Neural cell (in vitro differentiated cells): ENCODE data around the gene VPS39. TPM values are rescaled to one million over a fixed set of nuclear protein-coding genes. Genes with fewer than 3 reads are reported as not detected.

ENCODE experiments used
- H2AFZ ChIP-seq: fragments of 200-600, 300-800 bp; sonication (generic), shearing (Covaris generic); 2 replicates; pipeline ENCODE4 v1.6.0; 2014; ENCODE audit warnings: low read depth, mild to moderate bottlenecking, antibody characterized with exemption, low read length, moderate library complexity
- H3F3A ChIP-seq: fragments of 200-600 bp; shearing (Covaris generic); 2 replicates; pipeline ENCODE4 v1.6.1; 2016; ENCODE audit warnings: mild to moderate bottlenecking, moderate library complexity, mixed read lengths, antibody characterized with exemption, low read length; ENCODE audit not compliant: insufficient read depth, poor library complexity, severe bottlenecking
- H3K27ac ChIP-seq: fragments of 200-600, 300-800 bp; sonication (generic), shearing (Covaris generic); 2 replicates; pipeline ENCODE4 v1.5.1; 2014; ENCODE audit warnings: mild to moderate bottlenecking, low read length, moderate library complexity
- H3K27me3 ChIP-seq: fragments of 300-800, 200-600 bp; sonication (generic), shearing (Covaris generic); 2 replicates; pipeline ENCODE4 v1.6.0; 2014; ENCODE audit warnings: mild to moderate bottlenecking, low read depth, low read length, moderate library complexity; ENCODE audit not compliant: insufficient read depth
- H3K36me3 ChIP-seq: fragments of 300-800, 200-600 bp; sonication (generic), shearing (Covaris generic); 2 replicates; pipeline ENCODE4 v1.5.1; 2014; ENCODE audit warnings: mild to moderate bottlenecking, antibody characterized with exemption, low read length, moderate library complexity; ENCODE audit not compliant: insufficient read depth
- H3K4me2 ChIP-seq: fragments of 300-800, 200-600 bp; sonication (generic), shearing (Covaris generic); 2 replicates; pipeline ENCODE4 v1.6.0; 2014; ENCODE audit warnings: mild to moderate bottlenecking, low read length
- H3K4me3 ChIP-seq: fragments of 300-800, 200-600 bp; sonication (generic), shearing (Covaris generic); 2 replicates; pipeline ENCODE4 v1.5.1; 2014; ENCODE audit warnings: mild to moderate bottlenecking, low read length, moderate library complexity
- H3K79me2 ChIP-seq: fragments of 200-600 bp; shearing (Covaris generic); replicated peaks from 2 replicates; pipeline ENCODE4 v1.6.0; 2014; ENCODE audit warnings: mild to moderate bottlenecking, low read length, moderate library complexity; ENCODE audit not compliant: insufficient read depth
- H3K9ac ChIP-seq: fragments of 300-800, 200-600 bp; sonication (generic), shearing (Covaris generic); 2 replicates; pipeline ENCODE4 v1.6.1; 2016; ENCODE audit warnings: mild to moderate bottlenecking, low read length, mixed read lengths
- H3K9me2 ChIP-seq: fragments of 200-600 bp; shearing (Covaris generic); 2 replicates; pipeline ENCODE4 v1.6.1; 2016; ENCODE audit warnings: mild to moderate bottlenecking, low read length, mixed read lengths; ENCODE audit not compliant: insufficient read depth
- H3K9me3 ChIP-seq: fragments of 200-600, 300-800 bp; sonication (generic), shearing (Covaris generic); 2 replicates; pipeline ENCODE4 v1.6.1; 2016; ENCODE audit warnings: mild to moderate bottlenecking, mixed run types, low read length, moderate library complexity, mixed read lengths
- H4K20me1 ChIP-seq: fragments of 200-600 bp; shearing (Covaris generic); 2 replicates; pipeline ENCODE4 v1.6.1; 2016; ENCODE audit warnings: mild to moderate bottlenecking, mixed run types; ENCODE audit not compliant: insufficient read depth
- EP300 ChIP-seq: fragments of 450-650 bp; conservative IDR thresholded peaks from 2 replicates; pipeline ENCODE4 v1.6.1; 2014; ENCODE audit warnings: antibody characterized with exemption, mild to moderate bottlenecking, moderate library complexity; ENCODE audit not compliant: poor library complexity, severe bottlenecking
- EZH2 ChIP-seq: fragments of 200-600, 300-800 bp; shearing (Covaris generic), sonication (generic); IDR thresholded peaks from 2 replicates; pipeline ENCODE4 v1.6.1; 2014; ENCODE audit warnings: antibody characterized with exemption, low read length, borderline replicate concordance, mild to moderate bottlenecking; ENCODE audit not compliant: insufficient read depth, poor library complexity, severe bottlenecking
- MXI1 ChIP-seq: fragments of 450-650 bp; conservative IDR thresholded peaks from 2 replicates; pipeline ENCODE4 v1.6.1; 2014; ENCODE audit warnings: antibody characterized with exemption, mild to moderate bottlenecking; ENCODE audit not compliant: poor library complexity, severe bottlenecking
- POLR2AphosphoS5 ChIP-seq: IDR thresholded peaks from 2 replicates; pipeline ENCODE4 v1.6.1; 2012
- RAD21 ChIP-seq: fragments of 450-650 bp; conservative IDR thresholded peaks from 2 replicates; pipeline ENCODE4 v1.6.1; 2014; ENCODE audit warnings: antibody characterized with exemption, mild to moderate bottlenecking, moderate library complexity
- SMC3 ChIP-seq: fragments of 450-650 bp; conservative IDR thresholded peaks from 2 replicates; pipeline ENCODE4 v1.6.1; 2014; ENCODE audit warnings: antibody characterized with exemption, mild to moderate bottlenecking, moderate library complexity; ENCODE audit not compliant: poor library complexity
- TAF1 ChIP-seq: IDR thresholded peaks from 2 replicates; pipeline ENCODE4 v1.6.1; 2012; ENCODE audit warnings: low read depth
- polyA plus RNA-seq: library from polyadenylated mRNA; depleted of rRNA; stranded (reverse); fragments of >200 nt; gene quantifications from 2 replicates; pipeline ENCODE4 v1.2.3, GENCODE V29; 2014
- TF ChIP-seq, protein P1 (sequence below): IDR thresholded peaks from 2 replicates; pipeline ENCODE4 v1.6.1; 2012; ENCODE audit warnings: borderline replicate concordance
- TF ChIP-seq, protein P2 (sequence below): fragments of 450-650 bp; IDR thresholded peaks from 2 replicates; pipeline ENCODE4 v1.5.1; 2014; ENCODE audit warnings: antibody characterized with exemption, mild to moderate bottlenecking, moderate library complexity; ENCODE audit not compliant: poor library complexity, severe bottlenecking

Gene VPS39
- polyA plus RNA-seq, 1 donor from 2014 or later = 59.9 TPM

DNA sequence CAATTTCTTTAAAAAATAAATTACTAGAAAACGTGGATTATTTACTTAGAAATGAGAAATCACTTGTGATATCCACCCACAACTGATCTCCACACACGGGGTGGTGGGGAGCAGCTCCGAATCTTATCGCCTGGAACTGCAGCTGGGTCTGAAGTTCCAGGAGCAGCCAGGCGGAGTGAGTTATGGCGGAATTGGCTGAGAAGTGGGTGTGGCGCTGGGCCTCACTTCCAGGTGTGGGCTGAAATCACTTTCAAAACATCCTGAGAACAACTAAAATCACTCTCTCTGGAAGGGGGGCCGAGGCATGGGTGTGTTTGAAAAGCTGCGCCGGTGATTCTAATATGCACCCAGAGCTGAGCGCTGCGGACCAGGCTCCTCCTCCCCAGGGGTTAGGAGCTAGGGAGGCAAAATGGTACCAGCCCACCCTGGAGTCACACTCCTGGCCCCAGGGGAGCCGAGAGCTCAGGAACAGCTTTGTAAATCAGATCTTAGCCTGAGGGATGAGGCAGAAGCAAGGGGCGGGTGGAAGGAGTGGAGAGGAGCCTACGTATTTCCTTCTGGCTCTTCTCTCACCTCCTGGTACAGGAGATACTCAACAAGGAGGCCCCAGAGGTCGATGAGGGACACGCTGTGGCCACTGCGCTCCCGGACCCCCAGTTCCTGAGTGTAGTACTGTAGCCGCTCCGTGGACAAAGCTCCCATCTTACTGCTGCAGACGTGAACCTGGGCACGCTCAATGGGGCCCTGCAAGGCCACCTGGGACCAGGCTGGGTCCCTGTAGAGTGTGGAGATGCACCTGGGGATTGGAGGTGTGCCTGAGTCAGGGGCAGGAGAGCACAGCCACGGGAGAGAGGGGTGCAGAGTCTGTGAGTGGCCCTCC, 61.3 kb downstream of the VPS39 start:
- Histone ChIP-seq H4K20me1 (no peaks in the 10 kb centered on the region), H3K27ac (no peak overlapping the region), H3K79me2 (no peaks in the 10 kb centered on the region), H3K9me2 (no peaks in the 10 kb centered on the region), H3K4me2 (no peak overlapping the region), H2AFZ (no peak overlapping the region), H3K36me3 (no peaks in the 10 kb centered on the region), H3K9me3 (no peaks in the 10 kb centered on the region), H3K27me3 (no peaks in the 10 kb centered on the region), H3F3A (no peaks in the 10 kb centered on the region), H3K4me3 (no peak overlapping the region), H3K9ac (no peak overlapping the region)
- TF ChIP-seq POLR2AphosphoS5 (no peak), EZH2 (no peak), EP300 (no peak), MXI1 (no peak), TAF1 (no peak), SMC3 (no peak), RAD21 (no peak)
- TF ChIP-seq, protein P1, sequence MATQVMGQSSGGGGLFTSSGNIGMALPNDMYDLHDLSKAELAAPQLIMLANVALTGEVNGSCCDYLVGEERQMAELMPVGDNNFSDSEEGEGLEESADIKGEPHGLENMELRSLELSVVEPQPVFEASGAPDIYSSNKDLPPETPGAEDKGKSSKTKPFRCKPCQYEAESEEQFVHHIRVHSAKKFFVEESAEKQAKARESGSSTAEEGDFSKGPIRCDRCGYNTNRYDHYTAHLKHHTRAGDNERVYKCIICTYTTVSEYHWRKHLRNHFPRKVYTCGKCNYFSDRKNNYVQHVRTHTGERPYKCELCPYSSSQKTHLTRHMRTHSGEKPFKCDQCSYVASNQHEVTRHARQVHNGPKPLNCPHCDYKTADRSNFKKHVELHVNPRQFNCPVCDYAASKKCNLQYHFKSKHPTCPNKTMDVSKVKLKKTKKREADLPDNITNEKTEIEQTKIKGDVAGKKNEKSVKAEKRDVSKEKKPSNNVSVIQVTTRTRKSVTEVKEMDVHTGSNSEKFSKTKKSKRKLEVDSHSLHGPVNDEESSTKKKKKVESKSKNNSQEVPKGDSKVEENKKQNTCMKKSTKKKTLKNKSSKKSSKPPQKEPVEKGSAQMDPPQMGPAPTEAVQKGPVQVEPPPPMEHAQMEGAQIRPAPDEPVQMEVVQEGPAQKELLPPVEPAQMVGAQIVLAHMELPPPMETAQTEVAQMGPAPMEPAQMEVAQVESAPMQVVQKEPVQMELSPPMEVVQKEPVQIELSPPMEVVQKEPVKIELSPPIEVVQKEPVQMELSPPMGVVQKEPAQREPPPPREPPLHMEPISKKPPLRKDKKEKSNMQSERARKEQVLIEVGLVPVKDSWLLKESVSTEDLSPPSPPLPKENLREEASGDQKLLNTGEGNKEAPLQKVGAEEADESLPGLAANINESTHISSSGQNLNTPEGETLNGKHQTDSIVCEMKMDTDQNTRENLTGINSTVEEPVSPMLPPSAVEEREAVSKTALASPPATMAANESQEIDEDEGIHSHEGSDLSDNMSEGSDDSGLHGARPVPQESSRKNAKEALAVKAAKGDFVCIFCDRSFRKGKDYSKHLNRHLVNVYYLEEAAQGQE = no peak
- TF ChIP-seq, protein P2, sequence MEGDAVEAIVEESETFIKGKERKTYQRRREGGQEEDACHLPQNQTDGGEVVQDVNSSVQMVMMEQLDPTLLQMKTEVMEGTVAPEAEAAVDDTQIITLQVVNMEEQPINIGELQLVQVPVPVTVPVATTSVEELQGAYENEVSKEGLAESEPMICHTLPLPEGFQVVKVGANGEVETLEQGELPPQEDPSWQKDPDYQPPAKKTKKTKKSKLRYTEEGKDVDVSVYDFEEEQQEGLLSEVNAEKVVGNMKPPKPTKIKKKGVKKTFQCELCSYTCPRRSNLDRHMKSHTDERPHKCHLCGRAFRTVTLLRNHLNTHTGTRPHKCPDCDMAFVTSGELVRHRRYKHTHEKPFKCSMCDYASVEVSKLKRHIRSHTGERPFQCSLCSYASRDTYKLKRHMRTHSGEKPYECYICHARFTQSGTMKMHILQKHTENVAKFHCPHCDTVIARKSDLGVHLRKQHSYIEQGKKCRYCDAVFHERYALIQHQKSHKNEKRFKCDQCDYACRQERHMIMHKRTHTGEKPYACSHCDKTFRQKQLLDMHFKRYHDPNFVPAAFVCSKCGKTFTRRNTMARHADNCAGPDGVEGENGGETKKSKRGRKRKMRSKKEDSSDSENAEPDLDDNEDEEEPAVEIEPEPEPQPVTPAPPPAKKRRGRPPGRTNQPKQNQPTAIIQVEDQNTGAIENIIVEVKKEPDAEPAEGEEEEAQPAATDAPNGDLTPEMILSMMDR = no peak

DNA sequence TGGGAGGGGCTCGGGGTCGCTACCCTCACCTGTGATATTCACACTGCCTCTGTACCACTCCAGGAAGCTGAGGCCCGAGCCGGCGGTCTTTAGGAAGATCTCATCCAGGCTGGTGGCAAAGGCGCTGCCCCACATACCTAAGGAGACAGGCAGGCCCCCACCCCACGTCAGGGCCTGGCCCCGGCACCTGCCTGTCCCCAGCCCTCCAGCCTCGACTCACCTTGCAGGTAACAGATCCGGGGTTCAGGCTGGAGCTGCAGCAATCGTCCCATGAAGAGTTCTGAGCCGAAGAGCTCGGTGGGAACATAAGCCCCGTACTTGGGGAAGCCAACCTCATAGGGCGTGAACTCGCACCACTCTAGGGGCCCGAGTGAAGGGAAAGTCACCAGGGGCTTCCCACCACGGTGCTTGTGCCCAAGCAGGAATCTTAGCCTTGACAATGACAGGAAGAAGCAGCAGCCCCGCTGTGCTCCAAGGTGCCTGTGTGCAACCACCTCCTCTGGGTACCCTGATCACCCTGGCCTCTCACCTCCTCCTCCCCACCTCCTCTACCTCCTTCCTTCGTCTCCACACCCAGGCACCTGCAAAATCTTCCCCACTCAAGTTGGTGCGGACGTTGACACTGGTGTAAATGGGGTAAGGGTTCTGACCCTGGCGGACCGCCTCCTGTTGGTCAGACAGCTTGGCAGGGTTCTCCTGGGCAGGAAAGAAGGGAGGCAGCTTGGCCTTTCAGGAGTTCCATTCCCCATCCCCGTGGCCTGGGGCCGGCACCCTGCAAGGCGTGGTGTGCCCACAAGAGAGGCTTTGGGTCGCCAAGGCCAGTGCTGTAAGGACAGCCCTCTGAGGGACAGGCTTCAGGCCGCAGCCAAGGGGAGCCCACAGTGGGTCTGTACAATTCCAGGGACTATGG, 62.3 kb downstream of the VPS39 start:
- Histone ChIP-seq H3K27me3 (no peaks in the 10 kb centered on the region), H3K9ac (no peak overlapping the region), H4K20me1 (no peaks in the 10 kb centered on the region), H3K27ac (no peak overlapping the region), H3K79me2 (no peaks in the 10 kb centered on the region), H3F3A (no peaks in the 10 kb centered on the region), H3K4me3 (no peak overlapping the region), H3K9me2 (no peaks in the 10 kb centered on the region), H3K4me2 (no peak overlapping the region), H3K36me3 (no peaks in the 10 kb centered on the region), H3K9me3 (no peaks in the 10 kb centered on the region), H2AFZ (no peak overlapping the region)
- TF ChIP-seq POLR2AphosphoS5 = no peak
- no peak for TF ChIP-seq SMC3
- TF ChIP-seq EP300 = no peak
- no peak for TF ChIP-seq TAF1
- no peak for TF ChIP-seq EZH2
- no peak for TF ChIP-seq MXI1
- TF ChIP-seq, protein P2 = no peak
- TF ChIP-seq, protein P1 = no peak
- TF ChIP-seq RAD21 = no peak
